ENCODE data around the gene DYNLT2. TPM values are rescaled to one million over a fixed set of nuclear protein-coding genes. Genes with fewer than 3 reads are reported as not detected.

The DYNLT2 gene
- total RNA-seq, 1 experiment from 2014 or later, result 1.7 TPM

GRCh38 chr6:169701954-169702839, 49.2 kb downstream of the DYNLT2 start, which contains the start of the genes C6orf120 and WDR27 (continued):
- TF ChIP-seq, protein P1, sequence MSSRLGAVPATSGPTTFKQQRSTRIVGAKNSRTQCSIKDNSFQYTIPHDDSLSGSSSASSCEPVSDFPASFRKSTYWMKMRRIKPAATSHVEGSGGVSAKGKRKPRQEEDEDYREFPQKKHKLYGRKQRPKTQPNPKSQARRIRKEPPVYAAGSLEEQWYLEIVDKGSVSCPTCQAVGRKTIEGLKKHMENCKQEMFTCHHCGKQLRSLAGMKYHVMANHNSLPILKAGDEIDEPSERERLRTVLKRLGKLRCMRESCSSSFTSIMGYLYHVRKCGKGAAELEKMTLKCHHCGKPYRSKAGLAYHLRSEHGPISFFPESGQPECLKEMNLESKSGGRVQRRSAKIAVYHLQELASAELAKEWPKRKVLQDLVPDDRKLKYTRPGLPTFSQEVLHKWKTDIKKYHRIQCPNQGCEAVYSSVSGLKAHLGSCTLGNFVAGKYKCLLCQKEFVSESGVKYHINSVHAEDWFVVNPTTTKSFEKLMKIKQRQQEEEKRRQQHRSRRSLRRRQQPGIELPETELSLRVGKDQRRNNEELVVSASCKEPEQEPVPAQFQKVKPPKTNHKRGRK (CRISPR knock-in tag; IDR thresholded peaks at IDR 0.05; ENCODE audit: borderline replicate concordance), result no peak
- no peak; the same call in 1 of the 2 replicates for TF ChIP-seq JUN (CRISPR knock-in tag; IDR thresholded peaks at IDR 0.05)
- TF ChIP-seq ZNF396 (CRISPR knock-in tag; IDR thresholded peaks at IDR 0.05; ENCODE audit: borderline replicate concordance), result no peak
- no peak for TF ChIP-seq ZNF263 (CRISPR knock-in tag; IDR thresholded peaks at IDR 0.05; ENCODE audit: low read depth)
- TF ChIP-seq TEAD1 (CRISPR knock-in tag; IDR thresholded peaks at IDR 0.05), result peak; percentile 55; the same call in 1 of the 2 replicates
- TF ChIP-seq FOXP1 (CRISPR knock-in tag; IDR thresholded peaks at IDR 0.05; ENCODE audit: borderline replicate concordance), result peak; percentile 1; the same call in 1 of the 2 replicates
- TF ChIP-seq, protein P2, sequence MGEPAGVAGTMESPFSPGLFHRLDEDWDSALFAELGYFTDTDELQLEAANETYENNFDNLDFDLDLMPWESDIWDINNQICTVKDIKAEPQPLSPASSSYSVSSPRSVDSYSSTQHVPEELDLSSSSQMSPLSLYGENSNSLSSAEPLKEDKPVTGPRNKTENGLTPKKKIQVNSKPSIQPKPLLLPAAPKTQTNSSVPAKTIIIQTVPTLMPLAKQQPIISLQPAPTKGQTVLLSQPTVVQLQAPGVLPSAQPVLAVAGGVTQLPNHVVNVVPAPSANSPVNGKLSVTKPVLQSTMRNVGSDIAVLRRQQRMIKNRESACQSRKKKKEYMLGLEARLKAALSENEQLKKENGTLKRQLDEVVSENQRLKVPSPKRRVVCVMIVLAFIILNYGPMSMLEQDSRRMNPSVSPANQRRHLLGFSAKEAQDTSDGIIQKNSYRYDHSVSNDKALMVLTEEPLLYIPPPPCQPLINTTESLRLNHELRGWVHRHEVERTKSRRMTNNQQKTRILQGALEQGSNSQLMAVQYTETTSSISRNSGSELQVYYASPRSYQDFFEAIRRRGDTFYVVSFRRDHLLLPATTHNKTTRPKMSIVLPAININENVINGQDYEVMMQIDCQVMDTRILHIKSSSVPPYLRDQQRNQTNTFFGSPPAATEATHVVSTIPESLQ (CRISPR knock-in tag; IDR thresholded peaks at IDR 0.05), result no peak
- TF ChIP-seq TEAD4 (CRISPR knock-in tag; IDR thresholded peaks at IDR 0.05), result no peak
- TF ChIP-seq, protein P3, sequence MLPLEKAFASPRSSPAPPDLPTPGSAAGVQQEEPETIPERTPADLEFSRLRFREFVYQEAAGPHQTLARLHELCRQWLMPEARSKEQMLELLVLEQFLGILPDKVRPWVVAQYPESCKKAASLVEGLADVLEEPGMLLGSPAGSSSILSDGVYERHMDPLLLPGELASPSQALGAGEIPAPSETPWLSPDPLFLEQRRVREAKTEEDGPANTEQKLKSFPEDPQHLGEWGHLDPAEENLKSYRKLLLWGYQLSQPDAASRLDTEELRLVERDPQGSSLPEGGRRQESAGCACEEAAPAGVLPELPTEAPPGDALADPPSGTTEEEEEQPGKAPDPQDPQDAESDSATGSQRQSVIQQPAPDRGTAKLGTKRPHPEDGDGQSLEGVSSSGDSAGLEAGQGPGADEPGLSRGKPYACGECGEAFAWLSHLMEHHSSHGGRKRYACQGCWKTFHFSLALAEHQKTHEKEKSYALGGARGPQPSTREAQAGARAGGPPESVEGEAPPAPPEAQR (CRISPR knock-in tag; IDR thresholded peaks at IDR 0.05), result no peak
- TF ChIP-seq ZNF532 (CRISPR knock-in tag; IDR thresholded peaks at IDR 0.05; ENCODE audit: borderline replicate concordance), result no peak
- TF ChIP-seq NFATC4 (CRISPR knock-in tag; IDR thresholded peaks at IDR 0.05), result no peak
- TF ChIP-seq NR2C2 (CRISPR knock-in tag; IDR thresholded peaks at IDR 0.05), result no peak
- no peak for TF ChIP-seq NR3C1 (CRISPR knock-in tag; conservative IDR thresholded peaks at IDR 0.05; ENCODE audit: low read depth)
- peak; percentile 37; the same call in 1 of the 2 replicates for TF ChIP-seq ETV6 (CRISPR knock-in tag; IDR thresholded peaks at IDR 0.05)
- peak; percentile 37; the same call in 1 of the 2 replicates for TF ChIP-seq ATF1 (CRISPR knock-in tag; IDR thresholded peaks at IDR 0.05)
- 0 out of 2 replicates have a peak, but pooled peaks have one; percentile 59 for TF ChIP-seq ELF4 (CRISPR knock-in tag; IDR thresholded peaks at IDR 0.05; ENCODE audit: low read depth)
- peak; percentile 74 for TF ChIP-seq SP1 (CRISPR knock-in tag; conservative IDR thresholded peaks at IDR 0.05)
- no peak for TF ChIP-seq PRRX2 (CRISPR knock-in tag; IDR thresholded peaks at IDR 0.05)
- peak; percentile 71 for TF ChIP-seq GABPB1 (CRISPR knock-in tag; IDR thresholded peaks at IDR 0.05)
- TF ChIP-seq, protein P4, sequence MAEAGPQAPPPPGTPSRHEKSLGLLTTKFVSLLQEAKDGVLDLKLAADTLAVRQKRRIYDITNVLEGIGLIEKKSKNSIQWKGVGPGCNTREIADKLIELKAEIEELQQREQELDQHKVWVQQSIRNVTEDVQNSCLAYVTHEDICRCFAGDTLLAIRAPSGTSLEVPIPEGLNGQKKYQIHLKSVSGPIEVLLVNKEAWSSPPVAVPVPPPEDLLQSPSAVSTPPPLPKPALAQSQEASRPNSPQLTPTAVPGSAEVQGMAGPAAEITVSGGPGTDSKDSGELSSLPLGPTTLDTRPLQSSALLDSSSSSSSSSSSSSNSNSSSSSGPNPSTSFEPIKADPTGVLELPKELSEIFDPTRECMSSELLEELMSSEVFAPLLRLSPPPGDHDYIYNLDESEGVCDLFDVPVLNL (CRISPR knock-in tag; IDR thresholded peaks at IDR 0.05; ENCODE audit: borderline replicate concordance, low read depth), result no peak
- TF ChIP-seq, protein P5, sequence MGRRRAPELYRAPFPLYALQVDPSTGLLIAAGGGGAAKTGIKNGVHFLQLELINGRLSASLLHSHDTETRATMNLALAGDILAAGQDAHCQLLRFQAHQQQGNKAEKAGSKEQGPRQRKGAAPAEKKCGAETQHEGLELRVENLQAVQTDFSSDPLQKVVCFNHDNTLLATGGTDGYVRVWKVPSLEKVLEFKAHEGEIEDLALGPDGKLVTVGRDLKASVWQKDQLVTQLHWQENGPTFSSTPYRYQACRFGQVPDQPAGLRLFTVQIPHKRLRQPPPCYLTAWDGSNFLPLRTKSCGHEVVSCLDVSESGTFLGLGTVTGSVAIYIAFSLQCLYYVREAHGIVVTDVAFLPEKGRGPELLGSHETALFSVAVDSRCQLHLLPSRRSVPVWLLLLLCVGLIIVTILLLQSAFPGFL (CRISPR knock-in tag; IDR thresholded peaks at IDR 0.05; ENCODE audit: borderline replicate concordance), result peak; percentile 17; the same call in 1 of the 2 replicates
- TF ChIP-seq, protein P6, sequence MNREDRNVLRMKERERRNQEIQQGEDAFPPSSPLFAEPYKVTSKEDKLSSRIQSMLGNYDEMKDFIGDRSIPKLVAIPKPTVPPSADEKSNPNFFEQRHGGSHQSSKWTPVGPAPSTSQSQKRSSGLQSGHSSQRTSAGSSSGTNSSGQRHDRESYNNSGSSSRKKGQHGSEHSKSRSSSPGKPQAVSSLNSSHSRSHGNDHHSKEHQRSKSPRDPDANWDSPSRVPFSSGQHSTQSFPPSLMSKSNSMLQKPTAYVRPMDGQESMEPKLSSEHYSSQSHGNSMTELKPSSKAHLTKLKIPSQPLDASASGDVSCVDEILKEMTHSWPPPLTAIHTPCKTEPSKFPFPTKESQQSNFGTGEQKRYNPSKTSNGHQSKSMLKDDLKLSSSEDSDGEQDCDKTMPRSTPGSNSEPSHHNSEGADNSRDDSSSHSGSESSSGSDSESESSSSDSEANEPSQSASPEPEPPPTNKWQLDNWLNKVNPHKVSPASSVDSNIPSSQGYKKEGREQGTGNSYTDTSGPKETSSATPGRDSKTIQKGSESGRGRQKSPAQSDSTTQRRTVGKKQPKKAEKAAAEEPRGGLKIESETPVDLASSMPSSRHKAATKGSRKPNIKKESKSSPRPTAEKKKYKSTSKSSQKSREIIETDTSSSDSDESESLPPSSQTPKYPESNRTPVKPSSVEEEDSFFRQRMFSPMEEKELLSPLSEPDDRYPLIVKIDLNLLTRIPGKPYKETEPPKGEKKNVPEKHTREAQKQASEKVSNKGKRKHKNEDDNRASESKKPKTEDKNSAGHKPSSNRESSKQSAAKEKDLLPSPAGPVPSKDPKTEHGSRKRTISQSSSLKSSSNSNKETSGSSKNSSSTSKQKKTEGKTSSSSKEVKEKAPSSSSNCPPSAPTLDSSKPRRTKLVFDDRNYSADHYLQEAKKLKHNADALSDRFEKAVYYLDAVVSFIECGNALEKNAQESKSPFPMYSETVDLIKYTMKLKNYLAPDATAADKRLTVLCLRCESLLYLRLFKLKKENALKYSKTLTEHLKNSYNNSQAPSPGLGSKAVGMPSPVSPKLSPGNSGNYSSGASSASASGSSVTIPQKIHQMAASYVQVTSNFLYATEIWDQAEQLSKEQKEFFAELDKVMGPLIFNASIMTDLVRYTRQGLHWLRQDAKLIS (CRISPR knock-in tag; IDR thresholded peaks at IDR 0.05; ENCODE audit: borderline replicate concordance), result no peak; the same call in 1 of the 2 replicates
